K562 (cell line): ENCODE measurements around the gene SLC13A4. TPM values are rescaled to one million over a fixed set of nuclear protein-coding genes. Genes with fewer than 3 reads are reported as not detected.

Experiments used
- ATF1 ChIP-seq, 2 experiments: fragments of 450-650 bp in 1 of 2; IDR thresholded peaks; 2 replicates each; pipeline ENCODE4 v1.6.1; 2016; ENCODE audit warnings: missing compliant biosample characterization in 1 of 2, missing genetic modification characterization in 1 of 2
- C11orf30 ChIP-seq: fragments of 450-650 bp; IDR thresholded peaks from 2 replicates; pipeline ENCODE4 v1.6.1; 2016; ENCODE audit warnings: low read depth, mild to moderate bottlenecking
- E2F4 ChIP-seq: sonication (generic); formaldehyde crosslinking; IDR thresholded peaks from 2 replicates; pipeline ENCODE4 v1.8.0; 2022; ENCODE audit warnings: mild to moderate bottlenecking, low read depth, missing genetic modification reagents
- EHMT2 ChIP-seq: fragments of 450-650 bp; IDR thresholded peaks from 2 replicates; pipeline ENCODE4 v1.6.1; 2018; ENCODE audit warnings: antibody characterized with exemption
- EP300 ChIP-seq: IDR thresholded peaks from 2 replicates; pipeline ENCODE4 v1.6.1; 2012; ENCODE audit warnings: low read length, improper control_type of control experiment
- GABPB1 ChIP-seq: sonication (generic); formaldehyde crosslinking; IDR thresholded peaks from 2 replicates; pipeline ENCODE4 v1.8.0; 2022; ENCODE audit warnings: mild to moderate bottlenecking, missing genetic modification reagents
- IRF1 ChIP-seq: sonication (generic); formaldehyde crosslinking; IDR thresholded peaks from 2 replicates; pipeline ENCODE4 v1.8.0; 2022; ENCODE audit warnings: missing genetic modification reagents, mild to moderate bottlenecking, borderline replicate concordance
- NEUROD1 ChIP-seq: fragments of 150-350 bp; IDR thresholded peaks from 2 replicates; pipeline ENCODE4 v1.6.1; 2014; ENCODE audit warnings: borderline replicate concordance, low read length, low read depth; ENCODE audit not compliant: partially characterized antibody
- POLR2H ChIP-seq: IDR thresholded peaks from 2 replicates; pipeline ENCODE4 v1.6.1; 2016; ENCODE audit warnings: missing genetic modification characterization, low read depth, mild to moderate bottlenecking, control low read depth, missing compliant biosample characterization, moderate library complexity
- POLR3A ChIP-seq: IDR thresholded peaks from 2 replicates; pipeline ENCODE4 v1.6.1; 2011; ENCODE audit warnings: borderline replicate concordance, mild to moderate bottlenecking, moderate library complexity; ENCODE audit not compliant: insufficient read length, insufficient read depth; ENCODE audit errors: extremely low read depth
- RUNX1 ChIP-seq: sonication (generic); IDR thresholded peaks from 2 replicates; pipeline ENCODE4 v1.6.1; 2016; ENCODE audit warnings: antibody characterized with exemption, low read depth
- SIRT6 ChIP-seq: IDR thresholded peaks from one replicate; pipeline ENCODE4 v1.6.1; 2012; ENCODE audit warnings: low read depth, mild to moderate bottlenecking, control low read depth, inconsistent platforms, low read length, moderate library complexity
- SMAD4 ChIP-seq: fragments of 250-450 bp; sonication (Bioruptor Pico); conservative IDR thresholded peaks from 2 replicates; pipeline ENCODE4 v1.8.0; 2021; ENCODE audit warnings: inconsistent platforms, mild to moderate bottlenecking, moderate library complexity
- SREBF1 ChIP-seq: fragments of 150-350 bp; IDR thresholded peaks from 2 replicates; pipeline ENCODE4 v1.6.1; 2014; ENCODE audit warnings: antibody characterized with exemption, low read depth, low read length, borderline replicate concordance
- TCF3 ChIP-seq: sonication (generic); formaldehyde crosslinking; IDR thresholded peaks from 2 replicates; pipeline ENCODE4 v1.4.0; 2020; ENCODE audit warnings: mild to moderate bottlenecking, missing genetic modification reagents
- TEAD4 ChIP-seq, 2 experiments: sonication (generic) in 1 of 2; formaldehyde crosslinking in 1 of 2; IDR thresholded peaks; 2 replicates each; pipeline versions ENCODE4 v1.6.1 to v1.8.0; 2012 to 2022; ENCODE audit warnings: borderline replicate concordance in 1 of 2, inconsistent platforms in 1 of 2, low read length in 1 of 2, mild to moderate bottlenecking in 1 of 2, missing genetic modification reagents in 1 of 2
- TFAM ChIP-seq: fragments of 250-450 bp; sonication (Bioruptor Pico); conservative IDR thresholded peaks from 2 replicates; pipeline ENCODE4 v1.5.0; 2021; ENCODE audit warnings: mild to moderate bottlenecking, moderate library complexity
- XRCC3 ChIP-seq: fragments of 450-650 bp; IDR thresholded peaks from 2 replicates; pipeline ENCODE4 v1.6.1; 2017; ENCODE audit warnings: mild to moderate bottlenecking, moderate library complexity
- ZBTB12 ChIP-seq: fragments of 250-450 bp; sonication (Bioruptor Pico); IDR thresholded peaks from 2 replicates; pipeline ENCODE4 v1.4.0; 2020
- ZNF274 ChIP-seq: IDR thresholded peaks from 2 replicates; pipeline ENCODE4 v1.6.1; 2011; ENCODE audit warnings: low read depth, mild to moderate bottlenecking, low read length, moderate library complexity, borderline replicate concordance
- ZNF316 ChIP-seq: fragments of 450-650 bp; IDR thresholded peaks from 2 replicates; pipeline ENCODE4 v1.6.1; 2016
- ZNF75A ChIP-seq: fragments of 450-650 bp; formaldehyde crosslinking; IDR thresholded peaks from 2 replicates; pipeline ENCODE4 v1.4.0; 2020; ENCODE audit warnings: mild to moderate bottlenecking
- ZNF830 ChIP-seq: fragments of 250-450 bp; sonication (Bioruptor Pico); IDR thresholded peaks from 2 replicates; pipeline ENCODE4 v1.5.0; 2021; ENCODE audit warnings: mild to moderate bottlenecking
- polyA plus RNA-seq, 8 experiments: library from polyadenylated mRNA; depleted of rRNA in 4 of 8; stranded (reverse) in 5 of 8; unstranded in 3 of 8; fragments of >200 nt; fragmentation: Nextera tagmentation in 2 of 8; fragmentation: Illumina TruSeq in 1 of 8; extraction: Ambion mirVana in 2 of 8; extraction: Trizol in 1 of 8; gene quantifications; 2 replicates each; pipeline versions ENCODE4 v1.2.1 to v1.2.3, GENCODE V29; 2011 to 2014; ENCODE audit warnings: inconsistent platforms in 1 of 8, missing spikeins in 1 of 8
- total RNA-seq, 7 experiments: library from RNA; depleted of rRNA in 6 of 7; stranded (reverse); fragments of >200 nt in 6 of 7; fragmentation: Illumina TruSeq in 2 of 7; extraction: Trizol in 2 of 7; gene quantifications; 2 replicates each; pipeline versions ENCODE4 v1.2.1 to v1.2.3, GENCODE V29; 2011 to 2021; ENCODE audit warnings: low replicate concordance in 1 of 7
- TF ChIP-seq, protein P1 (sequence below): fragments of 450-650 bp; IDR thresholded peaks from 2 replicates; pipeline ENCODE4 v1.7.0; 2016; ENCODE audit warnings: borderline replicate concordance

SLC13A4 gene
- total and polyA plus RNA-seq, 9 of the 15 experiments (the other 6 are each of a cell fraction or from before 2014, with no cell fraction given) = 0.11 to 1.0 (median 0.36) TPM

- no peak for TF ChIP-seq ZNF830 (CRISPR knock-in tag)
- TF ChIP-seq POLR2H (tag) = no peak
- TF ChIP-seq XRCC3 = no peak
- no peak for TF ChIP-seq TCF3 (CRISPR knock-in tag)
- TF ChIP-seq TEAD4 (IDR thresholded peaks at IDR 0.05; ENCODE audit: low read length) = no peak
- no peak for TF ChIP-seq TEAD4 (CRISPR knock-in tag; IDR thresholded peaks at IDR 0.05; ENCODE audit: borderline replicate concordance)
- TF ChIP-seq GABPB1 (CRISPR knock-in tag) = peak; percentile 77; the same call in 1 of the 2 replicates
- no peak for TF ChIP-seq IRF1 (CRISPR knock-in tag)
- no peak for TF ChIP-seq RUNX1
- TF ChIP-seq POLR3A = no peak
- peak; percentile 66; the same call in 1 of the 2 replicates for TF ChIP-seq ZBTB12 (CRISPR knock-in tag)
- peak; percentile 63 for TF ChIP-seq ZNF316
- no peak for TF ChIP-seq SMAD4 (CRISPR knock-in tag)
- no peak for TF ChIP-seq ZNF75A (CRISPR knock-in tag)
- no peak for TF ChIP-seq SREBF1
- no peak for TF ChIP-seq E2F4 (CRISPR knock-in tag)
- no peak for TF ChIP-seq ZNF274
- TF ChIP-seq EHMT2 = peak; percentile 76; the same call in 1 of the 2 replicates
- TF ChIP-seq NEUROD1 = no peak
- TF ChIP-seq ATF1 (CRISPR knock-in tag; IDR thresholded peaks at IDR 0.05) = no peak
- TF ChIP-seq ATF1 (tag; IDR thresholded peaks at IDR 0.05) = peak; percentile 67
- TF ChIP-seq, protein P1, sequence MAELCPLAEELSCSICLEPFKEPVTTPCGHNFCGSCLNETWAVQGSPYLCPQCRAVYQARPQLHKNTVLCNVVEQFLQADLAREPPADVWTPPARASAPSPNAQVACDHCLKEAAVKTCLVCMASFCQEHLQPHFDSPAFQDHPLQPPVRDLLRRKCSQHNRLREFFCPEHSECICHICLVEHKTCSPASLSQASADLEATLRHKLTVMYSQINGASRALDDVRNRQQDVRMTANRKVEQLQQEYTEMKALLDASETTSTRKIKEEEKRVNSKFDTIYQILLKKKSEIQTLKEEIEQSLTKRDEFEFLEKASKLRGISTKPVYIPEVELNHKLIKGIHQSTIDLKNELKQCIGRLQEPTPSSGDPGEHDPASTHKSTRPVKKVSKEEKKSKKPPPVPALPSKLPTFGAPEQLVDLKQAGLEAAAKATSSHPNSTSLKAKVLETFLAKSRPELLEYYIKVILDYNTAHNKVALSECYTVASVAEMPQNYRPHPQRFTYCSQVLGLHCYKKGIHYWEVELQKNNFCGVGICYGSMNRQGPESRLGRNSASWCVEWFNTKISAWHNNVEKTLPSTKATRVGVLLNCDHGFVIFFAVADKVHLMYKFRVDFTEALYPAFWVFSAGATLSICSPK = no peak
- no peak for TF ChIP-seq SIRT6
- TF ChIP-seq EP300 = no peak
- TF ChIP-seq TFAM = no peak
- TF ChIP-seq C11orf30 = peak; percentile 59; the same call in 1 of the 2 replicates
Measured at GRCh38 chr7:135745703-135746312, 17.8 kb upstream of the SLC13A4 start (continued).
